HEK293 (cell line): Measurements from ENCODE around the gene IRX3.

Experiments
- CTCF ChIP-seq: fragments of 450-650 bp; formaldehyde crosslinking; IDR thresholded peaks from 2 replicates; pipeline ENCODE4 v1.5.1; 2016; ENCODE audit warnings: missing biosample characterization, missing genetic modification characterization
- PATZ1 ChIP-seq: fragments of 450-650 bp; formaldehyde crosslinking; IDR thresholded peaks from 2 replicates; pipeline ENCODE4 v1.5.1; 2016; ENCODE audit warnings: missing biosample characterization, missing genetic modification characterization
- PBX3 ChIP-seq: sonication (generic); formaldehyde crosslinking; IDR thresholded peaks from 2 replicates; pipeline ENCODE4 v1.8.1; 2022; ENCODE audit warnings: mild to moderate bottlenecking, moderate library complexity, missing genetic modification reagents
- ZNF140 ChIP-seq: fragments of 450-650 bp; formaldehyde crosslinking; IDR thresholded peaks from 2 replicates; pipeline ENCODE4 v1.5.1; 2016; ENCODE audit warnings: missing biosample characterization, missing genetic modification characterization
- ZNF169 ChIP-seq: fragments of 450-650 bp; formaldehyde crosslinking; IDR thresholded peaks from 2 replicates; pipeline ENCODE4 v1.5.1; 2016; ENCODE audit warnings: missing biosample characterization, missing genetic modification characterization
- ZNF214 ChIP-seq: fragments of 450-650 bp; formaldehyde crosslinking; IDR thresholded peaks from 2 replicates; pipeline ENCODE4 v1.5.1; 2017; ENCODE audit warnings: missing biosample characterization, mild to moderate bottlenecking, missing genetic modification characterization, borderline replicate concordance
- ZNF274 ChIP-seq, 2 experiments: fragments of 200-500 bp in 1 of 2; fragments of 450-650 bp in 1 of 2; sonication (Bioruptor generic) in 1 of 2; formaldehyde crosslinking in 1 of 2; IDR thresholded peaks; 2 replicates each; pipeline versions ENCODE4 v1.5.1 to v1.6.1; 2014 to 2016; ENCODE audit warnings: borderline replicate concordance in 1 of 2, inconsistent platforms in 1 of 2, low read length in 1 of 2, missing biosample characterization in 1 of 2, missing genetic modification characterization in 1 of 2
- ZNF311 ChIP-seq: fragments of 450-650 bp; formaldehyde crosslinking; IDR thresholded peaks from 2 replicates; pipeline ENCODE4 v1.5.1; 2017; ENCODE audit warnings: missing biosample characterization, missing genetic modification characterization, borderline replicate concordance
- ZNF561 ChIP-seq: fragments of 450-650 bp; IDR thresholded peaks from 2 replicates; pipeline ENCODE4 v1.5.1; 2018; ENCODE audit warnings: missing biosample characterization, missing genetic modification characterization, borderline replicate concordance
- ZNF623 ChIP-seq: fragments of 450-650 bp; formaldehyde crosslinking; IDR thresholded peaks from 2 replicates; pipeline ENCODE4 v1.5.1; 2016; ENCODE audit warnings: missing biosample characterization, missing genetic modification characterization
- ZNF626 ChIP-seq: fragments of 450-650 bp; sonication (Bioruptor Pico); formaldehyde crosslinking; IDR thresholded peaks from 2 replicates; pipeline ENCODE4 v1.5.1; 2018; ENCODE audit warnings: missing biosample characterization, missing genetic modification characterization, inconsistent platforms
- ZNF670 ChIP-seq: fragments of 450-650 bp; formaldehyde crosslinking; IDR thresholded peaks from 2 replicates; pipeline ENCODE4 v1.5.1; 2016; ENCODE audit warnings: missing biosample characterization, missing genetic modification characterization, low read depth
- ZNF692 ChIP-seq: fragments of 450-650 bp; formaldehyde crosslinking; IDR thresholded peaks from 2 replicates; pipeline ENCODE4 v1.5.1; 2016; ENCODE audit warnings: missing biosample characterization, missing genetic modification characterization
- ZNF747 ChIP-seq: fragments of 450-650 bp; formaldehyde crosslinking; IDR thresholded peaks from 2 replicates; pipeline ENCODE4 v1.5.1; 2016; ENCODE audit warnings: missing biosample characterization, missing genetic modification characterization

GRCh38 chr16:54248863-54249710 is 37.5 kb downstream of the IRX3 start:
- TF ChIP-seq CTCF (tag by site-specific recombination) (no peak), ZNF169 (no peak), ZNF623 (tag by site-specific recombination) (no peak), ZNF626 (no peak), ZNF140 (tag by site-specific recombination) (no peak), PATZ1 (tag by site-specific recombination) (no peak), ZNF670 (tag by site-specific recombination) (no peak), ZNF311 (tag by site-specific recombination) (no peak), ZNF214 (no peak), ZNF561 (tag by site-specific recombination) (no peak), ZNF274 (IDR thresholded peaks at IDR 0.05; ENCODE audit: low read length) (no peak), ZNF274 (tag by site-specific recombination; IDR thresholded peaks at IDR 0.05; ENCODE audit: borderline replicate concordance) (no peak), ZNF692 (tag by site-specific recombination) (no peak), ZNF747 (tag by site-specific recombination) (no peak), PBX3 (CRISPR knock-in tag) (no peak)
